HUDEP-2 (cell line): ENCODE measurements around the gene NPTXR.

ENCODE experiments used
- DNase-seq, 76 experiments: peaks; one replicate each; lab custom pipeline; 2025; ENCODE audit not compliant: unreplicated experiment in 76 of 76; lab: John Stamatoyannopoulos, UW

The NPTXR gene

DNA sequence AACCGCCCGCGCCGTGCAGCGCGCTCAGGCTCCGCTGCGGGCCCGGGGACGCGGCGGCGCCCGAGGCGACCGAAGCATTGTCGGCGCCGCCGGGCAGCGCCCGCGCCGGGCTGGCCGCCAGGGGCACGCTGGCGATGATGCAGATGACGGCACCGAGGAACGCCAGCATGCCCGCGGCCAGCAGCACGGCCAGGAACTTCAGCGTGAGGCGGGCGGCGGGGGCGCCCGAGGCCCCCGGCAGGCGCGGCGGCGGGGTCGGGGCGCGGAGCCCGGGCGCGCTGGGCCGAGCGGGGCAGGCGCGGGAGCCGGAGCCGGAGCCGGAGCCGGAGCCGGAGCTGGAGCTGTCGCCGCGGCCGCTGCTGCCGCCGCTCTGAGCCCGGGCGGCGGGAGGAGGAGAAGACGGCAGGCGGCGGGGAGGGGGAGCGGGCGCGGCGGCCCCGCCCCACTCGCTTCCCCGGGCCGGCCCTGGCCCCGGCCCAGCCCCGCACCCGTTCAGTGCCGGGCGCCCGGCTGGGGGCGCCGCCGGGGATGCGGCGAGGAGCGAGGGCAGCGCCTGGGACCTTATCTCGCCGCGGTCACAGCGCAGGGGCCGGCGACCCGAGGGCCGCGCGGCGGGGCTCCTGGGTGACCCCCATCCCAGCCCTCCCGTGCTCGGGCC, at the start of gene NPTXR:
Gene NPTXR, minus strand, starts transcription at position 372 of the 658 bp plus-strand sequence.
- peak in 5 of 76 experiments; percentile 5 to 26 (median 16) for DNase-seq

DNA sequence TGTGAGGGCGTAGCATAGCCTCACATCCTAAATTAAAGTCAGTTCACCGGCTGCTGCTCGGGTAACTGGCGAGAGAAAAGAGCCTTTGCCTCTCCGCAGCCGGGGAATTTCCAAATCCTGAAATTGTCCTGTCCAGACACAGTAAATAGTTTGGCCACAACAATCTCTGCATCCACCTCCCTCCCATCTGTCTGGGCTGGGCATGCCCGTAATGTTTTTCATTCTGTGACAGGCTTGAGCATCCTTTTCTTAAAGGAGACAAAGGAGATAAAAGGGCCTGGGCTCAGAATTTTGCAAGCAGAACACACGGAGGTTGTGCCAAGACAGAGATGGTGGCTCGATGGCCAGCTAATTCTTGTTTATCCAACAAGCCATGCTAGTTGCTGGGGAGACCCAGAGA, 47.4 kb upstream of the NPTXR start:
- no peak for DNase-seq

DNA sequence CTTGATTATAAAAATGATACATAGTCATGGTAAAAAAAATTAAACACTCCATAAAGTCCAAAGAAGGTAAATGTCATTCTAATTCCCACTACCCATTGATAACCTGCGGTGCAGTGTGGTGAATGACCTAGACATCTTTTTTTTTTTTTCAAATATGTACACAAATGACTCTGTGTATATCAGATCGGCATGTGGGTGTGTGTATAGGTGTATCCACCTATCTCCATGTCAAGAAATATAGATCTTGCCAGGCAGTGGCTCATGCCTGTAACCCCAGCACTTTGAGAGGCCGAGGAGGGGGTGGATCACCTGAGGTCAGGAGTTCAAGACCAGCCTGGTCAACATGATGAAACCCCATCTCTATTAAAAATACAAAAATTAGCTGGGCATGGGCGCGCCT, 46.5 kb upstream of the NPTXR start:
- no peak for DNase-seq

DNA sequence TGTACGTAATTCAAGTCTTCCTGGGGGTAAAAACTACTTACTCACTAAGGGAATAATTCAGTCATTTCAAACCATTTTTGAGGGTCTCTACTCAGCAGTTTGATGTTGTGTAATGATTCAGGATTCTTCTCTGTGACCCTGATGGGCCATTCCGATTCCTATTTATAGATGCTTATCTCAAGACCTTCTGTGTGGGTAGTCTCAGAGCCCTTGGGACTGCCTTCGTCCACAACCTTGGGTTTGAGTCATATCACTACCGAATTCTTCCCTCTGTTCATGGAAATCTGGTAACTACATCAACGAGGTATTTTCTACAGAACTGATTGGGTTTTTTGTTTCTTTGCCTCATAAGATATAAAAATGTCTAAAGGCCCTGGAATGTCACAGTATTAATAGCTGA, 42.5 kb upstream of the NPTXR start:
- no peak for DNase-seq

DNA sequence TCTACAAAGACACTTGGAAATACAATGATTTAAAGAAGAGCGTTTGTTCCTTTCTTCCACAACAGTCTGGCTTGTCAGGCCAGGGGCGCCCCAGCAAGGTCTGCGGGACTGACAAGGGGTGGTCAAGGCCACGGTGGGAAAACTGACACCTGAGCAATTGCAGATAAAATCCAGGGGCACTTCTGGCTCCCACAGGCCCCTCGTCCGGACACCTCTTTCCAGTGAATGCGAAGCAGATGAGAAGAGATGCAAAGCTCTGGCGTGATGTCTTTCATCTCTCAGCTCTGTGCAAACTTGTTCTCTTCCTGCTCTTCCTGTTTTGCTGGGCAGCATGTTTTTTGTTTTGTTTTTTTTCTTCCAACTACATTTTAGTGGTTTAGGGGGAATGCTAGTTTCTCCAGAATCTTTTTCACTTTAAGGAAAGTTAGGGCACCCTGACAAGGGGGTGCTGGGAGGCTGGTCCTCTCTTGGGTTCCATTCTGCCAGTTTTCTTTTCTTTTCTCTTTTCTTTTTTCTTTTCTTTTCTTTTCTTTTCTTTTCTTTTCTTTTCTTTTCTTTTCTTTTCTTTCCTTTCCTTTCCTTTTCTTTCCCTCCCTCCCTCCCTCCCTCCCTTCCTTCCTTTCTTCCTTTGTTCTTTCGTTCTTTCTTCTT, 39.3 kb upstream of the NPTXR start:
- DNase-seq: no peak

DNA sequence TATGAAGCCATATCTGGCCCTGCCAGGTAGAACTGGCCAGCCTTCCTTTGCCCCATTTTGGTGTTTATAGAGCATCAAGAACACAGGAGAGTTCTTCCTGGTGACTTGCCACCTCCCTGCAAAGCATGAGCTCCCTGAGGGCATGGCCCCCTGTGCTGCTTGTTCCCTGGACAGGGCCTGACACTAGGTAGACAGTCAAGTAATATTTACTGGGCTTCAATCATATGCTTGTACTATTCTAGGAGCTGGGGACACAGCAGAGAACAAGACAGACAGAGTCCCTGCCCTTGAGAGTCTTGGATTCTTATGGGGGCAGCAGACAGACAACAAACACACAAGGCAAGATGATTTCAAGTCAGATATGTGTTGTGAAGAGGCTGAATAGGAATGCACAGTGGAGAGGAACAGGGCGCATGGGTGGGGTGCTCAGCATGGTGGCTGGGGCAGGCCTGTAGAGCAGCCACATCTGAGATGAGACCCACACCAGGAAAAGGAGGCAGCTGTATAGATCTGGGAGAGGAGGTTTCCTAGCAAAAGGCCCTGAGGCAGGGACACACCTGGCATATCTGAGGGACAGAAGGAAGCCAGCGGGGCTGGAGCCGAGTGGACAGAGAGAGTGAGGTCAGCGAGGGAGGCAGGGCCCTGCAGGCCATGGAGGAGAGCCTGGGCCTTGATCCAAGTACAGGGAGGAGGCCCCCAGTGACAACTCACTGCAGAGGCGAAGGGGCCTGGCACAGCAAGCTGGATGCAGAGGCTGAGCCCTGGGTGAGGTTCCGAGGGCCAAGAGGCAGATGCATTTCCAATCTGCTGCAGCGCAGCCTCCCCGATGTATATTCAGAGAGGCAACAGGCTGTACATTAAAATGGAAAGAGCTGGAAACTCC, 38.4 kb upstream of the NPTXR start:
- DNase-seq: no peak

DNA sequence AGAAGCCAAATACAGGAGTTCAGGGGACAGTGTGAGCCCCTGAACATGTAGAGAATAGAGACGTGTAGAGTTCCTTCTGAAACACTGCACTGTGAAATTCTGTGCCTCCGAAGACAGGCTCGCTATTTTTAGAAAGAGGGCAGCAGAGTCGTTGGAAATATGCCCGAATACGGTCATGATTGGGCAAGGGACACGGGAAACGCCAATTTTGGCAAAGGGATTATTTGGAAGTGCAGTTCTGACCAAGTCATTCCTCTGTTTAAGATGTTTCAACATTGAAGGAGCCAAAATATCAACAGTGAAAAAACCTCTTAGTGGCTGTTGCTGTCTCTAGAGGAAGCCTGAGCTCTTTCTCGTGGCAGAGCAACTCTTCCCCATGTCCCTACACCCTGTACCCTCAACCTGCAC, 37.6 kb upstream of the NPTXR start:
- no peak for DNase-seq

DNA sequence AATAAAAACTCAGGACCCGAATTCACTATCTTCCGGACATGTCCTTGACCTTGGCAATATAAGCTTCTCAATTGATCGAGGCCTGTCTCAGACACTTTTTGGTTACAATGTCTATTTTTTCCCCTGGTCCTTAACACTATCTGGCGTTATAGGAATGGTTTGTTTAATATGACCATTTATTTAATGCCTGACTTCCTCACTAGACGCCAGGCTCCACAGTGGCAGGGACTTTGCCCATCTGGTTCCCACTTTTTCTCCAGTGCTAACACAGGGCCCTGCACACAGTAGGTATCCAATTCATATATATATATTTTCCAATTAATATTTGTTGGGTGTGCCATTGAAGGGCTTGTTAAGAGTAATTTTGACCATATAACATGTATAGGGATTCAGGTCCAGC, 36.1 kb upstream of the NPTXR start:
- no peak for DNase-seq

DNA sequence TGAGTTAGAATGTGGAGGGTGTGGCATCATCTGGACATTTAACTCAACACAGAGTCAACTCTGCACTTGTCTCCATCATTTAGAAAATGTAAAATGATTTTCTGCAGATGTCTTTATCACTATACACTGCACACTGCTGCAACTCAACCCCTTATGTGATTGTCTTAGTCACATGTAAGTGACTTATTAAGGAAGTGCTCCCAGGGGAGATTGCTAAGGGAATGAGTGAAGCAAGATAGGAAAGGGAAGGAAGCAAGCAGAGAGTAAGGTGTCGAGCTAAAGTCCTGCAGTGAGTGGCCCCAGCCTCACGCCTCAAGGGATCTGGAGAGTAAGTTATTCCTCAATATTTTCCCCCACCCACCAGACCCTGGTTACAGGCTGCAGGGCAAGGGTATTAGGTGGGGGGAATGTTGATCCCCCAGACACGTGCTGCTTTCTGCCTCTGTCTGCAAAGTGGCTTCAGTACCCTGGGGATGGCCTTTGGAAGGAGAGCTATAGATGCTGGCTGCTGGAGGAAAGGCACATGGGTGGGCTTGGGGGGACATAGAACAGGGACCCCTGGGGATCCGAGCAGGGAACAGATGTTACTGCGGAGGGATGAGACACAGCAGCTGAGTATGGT, 35.4 kb upstream of the NPTXR start:
- DNase-seq: no peak

DNA sequence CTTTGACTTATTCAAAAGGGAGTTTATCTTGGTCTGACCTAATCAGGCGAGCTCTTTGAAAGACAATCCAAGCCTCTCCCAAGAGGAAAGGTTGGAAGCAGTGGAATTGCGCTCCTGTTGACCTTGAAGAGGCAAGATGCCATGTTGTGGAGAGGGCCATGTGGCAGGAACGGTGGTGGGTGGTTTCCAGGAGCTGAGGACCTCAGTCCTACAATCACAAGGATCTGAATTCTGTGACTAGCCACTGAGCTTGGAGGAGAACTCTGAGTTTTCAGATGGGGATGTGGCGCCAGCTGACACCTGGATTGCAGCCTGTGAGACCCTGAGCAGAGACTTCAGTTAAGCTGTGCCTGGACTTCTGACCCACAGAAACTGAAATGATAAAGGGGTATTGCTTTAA, 34.2 kb upstream of the NPTXR start:
- DNase-seq: no peak

DNA sequence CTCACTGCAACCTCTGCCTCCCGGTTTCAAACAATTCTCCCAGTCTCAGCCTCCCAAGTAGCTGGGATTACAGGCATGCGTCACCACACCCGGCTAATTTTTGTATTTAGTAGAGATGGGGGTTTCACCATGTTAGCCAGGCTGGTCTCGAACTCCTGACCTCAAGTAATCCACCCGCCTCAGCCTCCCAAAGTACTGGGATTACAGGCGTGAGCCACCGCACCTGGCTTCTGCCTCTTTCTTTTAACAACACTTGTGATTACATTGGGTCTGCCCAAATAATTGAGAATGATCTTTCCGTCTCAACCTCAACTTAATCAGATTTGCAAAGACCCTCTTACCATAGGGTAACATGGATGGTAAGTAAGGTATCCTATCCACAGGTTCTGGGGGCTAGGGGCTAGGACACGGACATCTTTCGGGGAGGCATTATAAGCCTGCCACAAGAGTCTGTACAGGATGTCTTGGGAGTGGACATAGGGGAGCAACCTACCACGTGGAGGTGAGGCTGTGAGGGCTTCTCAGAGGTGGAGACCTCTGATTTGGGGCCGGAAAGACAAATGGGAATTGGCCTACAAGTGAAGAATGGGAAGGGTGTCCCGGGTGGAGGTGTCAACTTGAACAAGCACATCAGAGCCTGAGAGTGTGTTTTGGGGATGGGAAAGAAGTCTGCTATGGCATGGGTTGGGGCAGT, 30.8 kb upstream of the NPTXR start:
- no peak for DNase-seq

DNA sequence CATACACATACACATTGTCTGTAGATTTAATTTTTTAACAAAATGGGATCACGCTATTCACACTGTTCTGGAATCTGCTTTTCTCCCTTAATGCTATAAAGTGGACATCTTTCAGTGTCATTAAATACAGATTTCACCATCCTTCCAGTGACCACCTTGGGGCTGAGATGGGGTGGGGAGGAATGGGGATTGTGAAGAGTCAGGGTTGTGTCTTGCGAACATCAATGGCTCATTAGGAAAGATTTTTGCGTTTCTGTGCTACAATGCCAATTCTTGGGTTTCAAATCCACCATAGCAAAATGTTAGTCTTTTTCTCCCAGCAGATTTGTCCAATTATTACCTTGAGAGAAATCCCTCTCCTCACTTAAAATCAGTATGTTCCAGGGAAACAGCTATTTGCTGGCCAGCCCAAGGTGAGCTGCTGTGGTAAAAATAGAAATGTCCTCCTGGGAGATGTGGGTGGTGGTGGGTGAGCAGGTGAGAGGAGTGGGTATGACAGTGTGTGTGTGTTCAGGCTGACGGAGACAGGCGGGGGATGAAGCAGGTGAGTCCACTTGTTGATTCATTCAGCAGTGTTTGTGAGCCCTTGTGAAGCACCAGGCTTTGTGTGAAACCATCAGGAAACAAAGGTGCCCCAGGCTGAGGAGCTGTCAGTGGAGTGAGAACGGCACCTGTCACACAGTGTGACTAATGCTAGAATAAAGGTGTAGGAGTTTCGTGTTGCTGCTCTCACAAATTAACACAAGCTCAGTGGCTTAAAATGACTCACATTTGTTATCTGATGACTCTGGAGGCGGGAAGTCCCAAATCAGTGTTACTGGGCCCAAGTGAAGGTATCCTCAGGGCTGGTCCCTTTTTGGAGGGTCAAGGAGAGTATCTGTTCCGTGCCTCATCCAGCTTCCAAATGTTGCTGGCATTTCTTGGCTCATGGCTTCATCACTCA, 29.9 kb upstream of the NPTXR start:
- peak in 1 of 76 experiments; percentile 5 for DNase-seq

DNA sequence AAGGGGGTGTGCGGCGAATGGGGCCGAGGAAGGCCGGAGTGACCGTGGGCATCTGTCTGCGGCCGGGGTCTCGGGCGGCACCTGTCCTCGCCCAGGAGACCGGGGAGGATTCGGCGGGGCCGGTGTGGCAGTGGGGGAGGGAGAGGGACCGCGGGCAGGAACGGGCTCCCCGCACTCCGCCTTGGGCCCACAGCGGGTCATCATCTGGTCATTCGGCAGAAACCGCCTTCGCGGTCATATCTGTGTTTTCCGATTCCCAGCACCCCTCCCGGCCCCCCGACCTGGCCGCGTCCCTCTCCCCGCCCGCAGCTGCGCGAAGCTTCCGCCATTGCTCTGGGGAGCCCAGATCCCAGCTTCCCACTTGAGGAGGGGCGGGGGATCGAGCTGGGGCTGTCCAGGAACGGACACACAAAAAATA, 29.0 kb upstream of the NPTXR start:
- no peak for DNase-seq

DNA sequence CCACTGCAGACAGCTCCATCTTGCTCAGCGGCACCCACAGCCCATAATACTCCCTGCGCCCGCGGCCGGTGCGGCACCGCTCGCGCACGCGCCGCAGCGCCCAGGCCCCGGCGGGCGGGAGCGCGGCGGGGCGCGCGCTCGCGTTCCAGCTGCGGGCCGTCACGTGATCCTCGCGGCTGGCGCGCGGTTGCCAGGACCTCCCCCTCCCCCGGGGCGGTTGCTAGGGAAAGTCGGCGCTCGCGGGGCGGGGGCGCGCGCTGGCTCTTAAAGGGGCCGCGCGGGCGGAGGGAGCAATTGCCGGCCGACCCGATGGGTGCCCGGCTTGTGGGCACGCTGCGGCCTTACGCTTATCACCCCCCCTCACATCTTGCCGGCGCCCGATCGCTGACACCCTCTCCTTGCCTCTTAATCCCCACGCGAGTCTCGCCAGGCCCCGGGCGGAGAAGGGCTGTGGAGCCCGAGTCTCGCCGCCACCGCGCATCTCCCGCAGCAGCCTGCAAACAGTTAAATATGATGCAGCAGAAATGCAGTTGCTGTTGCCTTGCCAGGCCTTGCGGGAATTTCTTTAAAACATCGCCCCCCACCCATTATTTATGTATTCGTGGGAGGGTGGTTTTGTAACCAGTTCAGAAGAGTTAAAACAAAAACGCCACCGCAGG, 28.5 kb upstream of the NPTXR start, which contains the start of gene CBX6:
Gene CBX6, minus strand, starts transcription at position 45 of the 659 bp plus-strand sequence. Its CDS starts 26 bp downstream, at position 19.
- DNase-seq: peak in 74 of 76 experiments; percentile 33 to 92 (median 80)

DNA sequence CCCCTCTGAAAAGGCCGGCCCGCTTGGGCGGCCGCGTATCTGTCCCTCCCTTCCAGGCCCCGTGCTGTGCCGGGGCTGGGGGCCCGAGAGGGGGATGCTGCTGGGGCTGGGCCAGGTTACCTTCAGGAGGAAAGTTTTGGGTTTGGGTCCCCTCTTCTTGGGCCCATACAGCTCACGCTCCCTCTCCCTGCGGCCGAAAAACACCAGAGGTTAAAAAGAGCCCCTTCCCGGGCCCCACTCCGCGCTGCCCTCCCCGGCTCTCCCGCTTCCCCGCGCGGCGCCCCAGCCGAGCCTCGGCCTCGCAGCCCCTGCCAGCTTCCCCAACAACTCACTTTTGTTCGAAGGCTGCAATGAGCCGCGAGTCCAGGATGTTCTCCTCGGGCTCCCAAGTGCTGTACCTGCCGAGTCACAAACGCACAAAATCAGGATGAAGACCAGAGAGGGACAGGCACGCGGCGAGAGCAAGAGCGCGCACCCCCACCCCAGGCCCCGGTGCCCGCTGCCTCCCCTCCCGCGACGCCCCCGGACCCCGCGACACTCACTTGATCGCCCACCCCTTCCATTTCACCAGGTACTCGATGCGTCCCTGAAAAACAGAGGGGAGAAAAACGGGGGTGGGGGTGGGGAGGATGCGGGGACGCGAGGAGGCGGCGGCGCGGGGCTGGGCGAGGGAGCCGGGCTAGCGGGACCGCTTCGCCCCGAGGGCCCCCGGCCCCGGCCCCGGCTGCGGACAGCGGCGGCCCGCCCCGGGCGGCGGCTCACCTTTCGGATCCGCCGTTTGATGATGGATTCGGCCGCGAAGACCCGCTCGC, 27.7 kb upstream of the NPTXR start:
- DNase-seq: peak in 1 of 76 experiments; percentile 41

DNA sequence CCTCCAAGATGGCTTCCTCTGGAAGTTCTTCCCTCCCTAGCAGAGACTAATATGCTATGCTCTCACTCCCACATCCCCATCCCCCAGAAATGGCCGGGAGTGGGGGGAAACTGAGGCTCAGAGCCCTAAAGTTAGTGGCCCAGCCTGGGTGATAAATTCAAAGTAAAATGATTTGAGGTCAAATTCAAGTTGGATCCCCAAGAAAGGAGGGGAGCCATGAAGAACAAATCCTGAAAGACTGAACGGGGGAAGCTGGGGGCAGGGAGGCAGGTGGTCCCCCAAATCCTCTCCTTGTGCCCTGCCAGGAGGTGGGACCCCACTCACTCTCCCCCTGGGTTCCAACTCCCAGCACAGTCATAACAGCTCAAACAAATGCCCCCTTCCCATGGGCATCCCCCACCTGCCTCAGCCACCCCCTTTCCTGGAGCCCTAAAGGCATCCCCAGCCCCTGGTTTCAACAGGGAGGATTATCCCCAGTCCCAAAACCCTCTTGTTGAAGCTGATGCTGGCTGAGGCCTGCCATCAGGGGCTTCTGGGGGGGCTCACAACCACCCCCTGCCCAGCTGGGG, 27.0 kb upstream of the NPTXR start:
- peak in 1 of 76 experiments; percentile 28 for DNase-seq

DNA sequence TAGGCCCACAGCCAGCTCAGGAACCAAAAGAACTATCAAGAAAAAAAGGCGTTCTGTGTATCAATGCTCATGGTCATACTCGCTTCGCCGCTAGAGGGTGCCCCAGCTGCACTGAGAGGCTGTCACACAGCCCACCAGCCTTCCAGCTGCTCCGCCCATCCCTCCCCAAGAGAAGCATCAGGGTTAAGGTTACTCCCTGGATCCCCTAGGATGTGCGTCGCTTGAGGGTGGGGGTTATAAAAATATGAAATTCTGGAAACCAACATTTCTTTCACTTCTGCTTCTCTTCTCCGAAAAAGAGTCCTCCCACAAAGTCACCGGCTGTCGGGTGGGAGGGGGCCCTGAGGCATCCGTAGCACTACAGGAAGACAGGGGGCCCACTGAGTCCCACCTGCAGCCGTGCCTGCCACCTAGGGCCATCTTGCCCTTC, 26.5 kb upstream of the NPTXR start:
- DNase-seq: peak in 72 of 76 experiments; percentile 25 to 87 (median 72)
